PC-9 (cell line): ENCODE measurements around the gene PATL2.
"Not testable (repeated sequence)": the region's sequence is repeated elsewhere in the genome, so short reads cannot be mapped to it uniquely, and the experiment has no call there.

ENCODE experiments used
- CTCF ChIP-seq: fragments of 200-600 bp; sonication (generic); conservative IDR thresholded peaks from 2 replicates; pipeline ENCODE4 v1.6.1; 2017; ENCODE audit warnings: mixed run types, antibody characterized with exemption, mild to moderate bottlenecking, moderate library complexity
- EZH2 ChIP-seq: fragments of 200-600 bp; sonication (generic); IDR thresholded peaks from 2 replicates; pipeline ENCODE4 v1.8.0; 2017; ENCODE audit warnings: antibody characterized with exemption, low read depth

- TF ChIP-seq CTCF, EZH2: not testable (repeated sequence)
Measured at GRCh38 chr15:44682809-44683682, 28.1 kb downstream of the PATL2 start.
